Hepatocyte (in vitro differentiated cells): ENCODE data around the gene MAP2K2. TPM values are rescaled to one million over a fixed set of nuclear protein-coding genes. Genes with fewer than 3 reads are reported as not detected.
A peak's percentile ranks its signal among the peaks of the same experiment; 100 is the strongest.

Experiments used
- DNase-seq: peaks from one replicate; pipeline ENCODE4 v3.0.0-alpha.2; 2016; ENCODE audit warnings: low spot score
- H2AFZ ChIP-seq: fragments of 200-600 bp; sonication (generic); 2 replicates; pipeline ENCODE4 v1.6.0; 2016; ENCODE audit warnings: antibody characterized with exemption, mild to moderate bottlenecking
- H3K27ac ChIP-seq: fragments of 200-600 bp; sonication (generic); 2 replicates; pipeline ENCODE4 v1.5.1; 2016; ENCODE audit warnings: mild to moderate bottlenecking
- H3K27me3 ChIP-seq: fragments of 200-600 bp; sonication (generic); 2 replicates; pipeline ENCODE4 v1.6.1; 2016
- H3K36me3 ChIP-seq: fragments of 200-600 bp; sonication (generic); replicated peaks from 2 replicates; pipeline ENCODE4 v1.5.1; 2016; ENCODE audit warnings: low read depth; ENCODE audit not compliant: insufficient read depth
- H3K4me1 ChIP-seq: fragments of 200-600 bp; sonication (generic); 2 replicates; pipeline ENCODE4 v1.5.1; 2016; ENCODE audit warnings: mild to moderate bottlenecking, moderate library complexity; ENCODE audit not compliant: insufficient read depth
- H3K4me2 ChIP-seq: fragments of 200-600 bp; sonication (generic); 2 replicates; pipeline ENCODE4 v1.6.0; 2016
- H3K4me3 ChIP-seq: fragments of 200-600 bp; sonication (generic); 2 replicates; pipeline ENCODE4 v1.5.1; 2016; ENCODE audit warnings: mild to moderate bottlenecking
- H3K79me2 ChIP-seq: fragments of 200-600 bp; sonication (generic); 2 replicates; pipeline ENCODE4 v1.6.0; 2017; ENCODE audit warnings: mild to moderate bottlenecking
- H3K9me2 ChIP-seq: fragments of 200-600 bp; sonication (generic); replicated peaks from 2 replicates; pipeline ENCODE4 v1.6.0; 2017; ENCODE audit warnings: mild to moderate bottlenecking; ENCODE audit not compliant: insufficient read depth
- H3K9me3 ChIP-seq: fragments of 200-600 bp; sonication (generic); 2 replicates; pipeline ENCODE4 v1.5.1; 2016; ENCODE audit warnings: low read depth, mild to moderate bottlenecking
- H4K20me1 ChIP-seq: fragments of 200-600 bp; sonication (generic); 2 replicates; pipeline ENCODE4 v1.6.0; 2016; ENCODE audit warnings: mild to moderate bottlenecking; ENCODE audit not compliant: insufficient read depth, poor library complexity, severe bottlenecking
- EZH2 ChIP-seq: fragments of 200-600 bp; sonication (generic); IDR thresholded peaks from 2 replicates; pipeline ENCODE4 v1.6.1; 2016; ENCODE audit warnings: antibody characterized with exemption, mild to moderate bottlenecking, borderline replicate concordance
- EZH2phosphoT487 ChIP-seq: fragments of 200-600 bp; sonication (generic); IDR thresholded peaks from one replicate; pipeline ENCODE4 v1.6.1; 2018; ENCODE audit warnings: antibody characterized with exemption, mild to moderate bottlenecking, low read depth, moderate library complexity; ENCODE audit not compliant: unreplicated experiment, severe bottlenecking
- WGBS: methylation state at CpG from one replicate; pipeline ENCODE4 v1.1.6; 2016; ENCODE audit warnings: low lambda C conversion rate; ENCODE audit errors: missing lambda C conversion rate; 5-methylcytosine and 5-hydroxymethylcytosine counted together
- polyA plus RNA-seq: library from polyadenylated mRNA; unstranded; fragments of >200 nt; fragmentation: Nextera tagmentation; extraction: Ambion mirVana; gene quantifications from 2 replicates; pipeline ENCODE4 v1.2.1, GENCODE V29; 2016
- total RNA-seq: library from RNA; depleted of rRNA; stranded (reverse); fragments of >200 nt; gene quantifications from 2 replicates; pipeline ENCODE4 v1.2.3, GENCODE V29; 2014
- TF ChIP-seq, protein P1 (sequence below): fragments of 200-600 bp; sonication (generic); IDR thresholded peaks from 2 replicates; pipeline ENCODE4 v1.5.1; 2016; ENCODE audit warnings: antibody characterized with exemption, mild to moderate bottlenecking; ENCODE audit not compliant: poor library complexity

The MAP2K2 gene
- total and polyA plus RNA-seq, 2 experiments from 2014 or later, result 135 to 188 TPM

DNA sequence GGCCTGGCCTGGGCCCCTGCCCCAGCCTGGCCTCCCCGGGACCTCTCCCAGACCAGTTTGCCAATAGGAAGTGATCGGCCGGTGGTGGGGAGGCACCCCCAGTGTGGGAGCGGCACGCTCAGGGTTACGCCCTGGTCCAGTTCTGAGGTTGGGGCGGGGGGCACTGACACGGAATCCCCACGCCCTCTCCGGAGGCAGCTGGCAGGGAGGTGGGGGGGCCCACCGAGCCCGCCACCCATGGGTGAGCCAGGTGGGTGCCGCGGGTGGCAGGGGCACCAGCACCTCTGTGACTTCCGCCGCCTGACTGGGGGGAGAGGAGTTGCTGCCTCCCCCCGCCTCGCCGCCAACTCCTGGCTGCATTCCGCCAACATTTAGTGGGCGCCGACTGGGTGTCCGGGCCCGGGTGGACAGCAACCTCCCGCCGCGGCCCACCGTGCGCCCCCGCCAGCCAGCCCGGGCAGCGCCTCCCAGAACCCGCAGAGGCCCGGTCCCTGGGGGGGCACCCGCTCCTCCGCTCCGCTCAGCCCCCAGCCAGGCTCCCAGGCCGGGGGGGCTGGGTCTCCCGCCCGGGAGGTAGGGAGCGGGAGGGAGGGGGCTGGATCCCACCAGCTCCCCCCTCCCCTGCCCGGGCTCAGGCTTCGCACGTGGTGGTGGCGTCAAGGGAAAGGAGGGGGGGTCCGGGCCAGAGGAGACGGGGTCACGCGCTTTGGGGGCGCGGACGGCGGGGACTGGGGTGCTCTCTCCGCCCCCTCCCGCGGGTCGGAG is 59.2 kb downstream of the MAP2K2 start:
- DNase-seq, result peak; percentile 75
- H3K27ac ChIP-seq, result peak overlapping the region; percentile 98
- peaks cover 58% of the 10 kb centered on the region for H3K79me2 ChIP-seq
- H4K20me1 ChIP-seq, result peaks cover 54% of the 10 kb centered on the region
- H3K4me3 ChIP-seq, result peak overlapping the region; percentile 93
- peaks cover 43% of the 10 kb centered on the region for H3K4me1 ChIP-seq
- peak overlapping the region; percentile 98 for H3K4me2 ChIP-seq
- no peaks in the 10 kb centered on the region for H3K9me3 ChIP-seq
- H3K9me2 ChIP-seq, result no peaks in the 10 kb centered on the region
- WGBS, result 3% methylated on average over 34 of the region's 57 CpGs
- H3K27me3 ChIP-seq, result no peaks in the 10 kb centered on the region
- H2AFZ ChIP-seq, result no peak overlapping the region
- TF ChIP-seq EZH2phosphoT487 (no peak), EZH2 (no peak)
- TF ChIP-seq, protein P1, sequence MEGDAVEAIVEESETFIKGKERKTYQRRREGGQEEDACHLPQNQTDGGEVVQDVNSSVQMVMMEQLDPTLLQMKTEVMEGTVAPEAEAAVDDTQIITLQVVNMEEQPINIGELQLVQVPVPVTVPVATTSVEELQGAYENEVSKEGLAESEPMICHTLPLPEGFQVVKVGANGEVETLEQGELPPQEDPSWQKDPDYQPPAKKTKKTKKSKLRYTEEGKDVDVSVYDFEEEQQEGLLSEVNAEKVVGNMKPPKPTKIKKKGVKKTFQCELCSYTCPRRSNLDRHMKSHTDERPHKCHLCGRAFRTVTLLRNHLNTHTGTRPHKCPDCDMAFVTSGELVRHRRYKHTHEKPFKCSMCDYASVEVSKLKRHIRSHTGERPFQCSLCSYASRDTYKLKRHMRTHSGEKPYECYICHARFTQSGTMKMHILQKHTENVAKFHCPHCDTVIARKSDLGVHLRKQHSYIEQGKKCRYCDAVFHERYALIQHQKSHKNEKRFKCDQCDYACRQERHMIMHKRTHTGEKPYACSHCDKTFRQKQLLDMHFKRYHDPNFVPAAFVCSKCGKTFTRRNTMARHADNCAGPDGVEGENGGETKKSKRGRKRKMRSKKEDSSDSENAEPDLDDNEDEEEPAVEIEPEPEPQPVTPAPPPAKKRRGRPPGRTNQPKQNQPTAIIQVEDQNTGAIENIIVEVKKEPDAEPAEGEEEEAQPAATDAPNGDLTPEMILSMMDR, result no peak
- H3K36me3 ChIP-seq, result no peaks in the 10 kb centered on the region

DNA sequence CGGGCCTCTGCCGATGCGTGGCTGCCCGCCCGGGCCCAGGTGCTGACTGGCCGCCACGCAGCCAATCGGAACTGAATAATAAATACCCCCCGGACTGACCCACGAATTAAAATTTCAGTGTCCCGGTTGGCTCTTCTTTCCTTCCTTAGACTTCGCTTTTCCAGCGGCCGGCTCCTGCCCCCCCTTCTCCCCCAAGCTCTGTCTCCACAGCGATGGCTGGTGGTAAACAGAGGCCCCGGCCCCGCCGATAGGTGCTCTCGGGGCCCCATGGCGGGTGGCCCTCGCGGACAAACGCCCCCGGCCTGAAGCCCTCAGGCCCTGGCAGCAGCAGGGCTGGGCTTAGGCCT is 59.8 kb downstream of the MAP2K2 start:
- no peak overlapping the region for H2AFZ ChIP-seq
- DNase-seq, result peak; percentile 54
- H3K4me2 ChIP-seq, result peak overlapping the region; percentile 98
- peaks cover 48% of the 10 kb centered on the region for H3K4me1 ChIP-seq
- H4K20me1 ChIP-seq, result peaks cover 57% of the 10 kb centered on the region
- H3K4me3 ChIP-seq, result peak overlapping the region; percentile 93
- H3K27ac ChIP-seq, result peak overlapping the region; percentile 98
- no peaks in the 10 kb centered on the region for H3K9me3 ChIP-seq
- TF ChIP-seq, protein P1, result no peak
- TF ChIP-seq EZH2phosphoT487 (no peak), EZH2 (no peak)
- peaks cover 63% of the 10 kb centered on the region for H3K79me2 ChIP-seq
- 3% methylated on average over 23 of the region's 24 CpGs for WGBS
- H3K9me2 ChIP-seq, result no peaks in the 10 kb centered on the region
- H3K36me3 ChIP-seq, result no peaks in the 10 kb centered on the region
- no peaks in the 10 kb centered on the region for H3K27me3 ChIP-seq

DNA sequence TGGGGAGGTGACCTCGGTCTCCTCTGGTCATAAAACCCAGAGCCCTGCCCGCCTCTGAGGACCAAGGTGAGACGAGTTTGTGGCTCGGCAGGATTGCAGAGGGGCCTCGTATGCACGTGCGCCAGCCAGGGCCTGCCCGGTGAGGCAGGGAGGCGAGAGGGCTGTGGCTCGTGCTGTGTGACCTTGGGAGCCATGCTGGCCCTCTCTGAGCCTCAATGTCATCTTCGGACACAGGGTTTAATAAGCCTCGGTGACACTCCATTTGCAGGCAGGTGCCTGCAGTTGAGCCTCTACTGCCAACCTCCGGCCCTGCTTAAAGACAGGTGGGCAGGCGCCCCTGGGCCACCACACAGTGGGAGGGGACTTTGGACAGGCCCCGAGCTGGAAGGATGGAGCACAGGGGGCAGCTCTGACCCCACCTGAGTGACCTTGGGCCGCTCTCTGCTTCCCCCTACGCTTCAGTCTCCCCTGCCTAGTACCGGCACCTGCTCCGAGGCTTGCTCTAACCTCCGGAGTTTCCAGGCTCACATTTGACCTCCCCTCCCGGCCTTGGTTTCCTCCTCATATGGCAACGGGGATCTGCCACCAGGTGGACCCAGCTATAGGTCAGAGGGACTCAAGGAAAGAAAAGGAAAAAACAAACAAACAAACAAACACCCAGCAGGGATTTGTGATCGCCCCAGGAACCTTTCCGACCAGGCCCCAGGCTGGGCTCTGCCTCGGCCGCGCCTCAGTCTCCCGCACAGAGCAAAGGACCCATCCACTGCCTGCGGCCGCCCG is 60.4 kb downstream of the MAP2K2 start:
- H3K4me2 ChIP-seq, result peak overlapping the region; percentile 98
- DNase-seq, result peak; percentile 55
- H3K27ac ChIP-seq, result peak overlapping the region; percentile 98
- peaks cover 69% of the 10 kb centered on the region for H3K79me2 ChIP-seq
- 42% methylated on average over 29 of the region's 31 CpGs for WGBS
- H3K27me3 ChIP-seq, result no peaks in the 10 kb centered on the region
- TF ChIP-seq EZH2 (no peak), EZH2phosphoT487 (no peak)
- TF ChIP-seq, protein P1, result no peak
- no peaks in the 10 kb centered on the region for H3K9me3 ChIP-seq
- H3K36me3 ChIP-seq, result no peaks in the 10 kb centered on the region
- H3K4me1 ChIP-seq, result peaks cover 54% of the 10 kb centered on the region
- H3K4me3 ChIP-seq, result peak overlapping the region; percentile 93
- no peak overlapping the region for H2AFZ ChIP-seq
- H4K20me1 ChIP-seq, result peaks cover 60% of the 10 kb centered on the region
- H3K9me2 ChIP-seq, result no peaks in the 10 kb centered on the region
